GM21526 (cell line): ENCODE data around the gene SPSB1.

Experiments
- ATAC-seq: cut with Tn5 transposase; IDR thresholded peaks from one replicate; pipeline ENCODE4 v1.9.1; 2021; ENCODE audit warnings: moderate library complexity; ENCODE audit not compliant: unreplicated experiment, low FRiP score

SPSB1 gene

GRCh38 chr1:9258629-9259028 is 34.1 kb upstream of the SPSB1 start:
- no peak for ATAC-seq

- no peak for ATAC-seq
Measured at GRCh38 chr1:9260059-9260766, 32.5 kb upstream of the SPSB1 start.

- ATAC-seq = no peak
Measured at GRCh38 chr1:9261496-9261895, 31.2 kb upstream of the SPSB1 start.

GRCh38 chr1:9262096-9262986 is 30.4 kb upstream of the SPSB1 start:
- ATAC-seq = no peak

- ATAC-seq = no peak
Measured at GRCh38 chr1:9263276-9263855, 29.3 kb upstream of the SPSB1 start.

GRCh38 chr1:9263984-9264872 is 28.5 kb upstream of the SPSB1 start:
- no peak for ATAC-seq

- ATAC-seq = no peak
Measured at GRCh38 chr1:9265037-9265436, 27.7 kb upstream of the SPSB1 start.

- ATAC-seq = no peak
Measured at GRCh38 chr1:9265968-9266367, 26.7 kb upstream of the SPSB1 start.

GRCh38 chr1:9267352-9267686 is 25.4 kb upstream of the SPSB1 start:
- no peak for ATAC-seq

- ATAC-seq = no peak
Measured at GRCh38 chr1:9267827-9268581, 24.7 kb upstream of the SPSB1 start.

- ATAC-seq = no peak
Measured at GRCh38 chr1:9269078-9269501, 23.6 kb upstream of the SPSB1 start.

- ATAC-seq = no peak
Measured at GRCh38 chr1:9269721-9270120, 23.0 kb upstream of the SPSB1 start.

- ATAC-seq = no peak
Measured at GRCh38 chr1:9270290-9270883, 22.3 kb upstream of the SPSB1 start.

GRCh38 chr1:9271283-9271682 is 21.4 kb upstream of the SPSB1 start:
- no peak for ATAC-seq

GRCh38 chr1:9271861-9272595 is 20.7 kb upstream of the SPSB1 start:
- no peak for ATAC-seq

- no peak for ATAC-seq
Measured at GRCh38 chr1:9273177-9273576, 19.5 kb upstream of the SPSB1 start.

GRCh38 chr1:9275161-9275560 is 17.5 kb upstream of the SPSB1 start:
- ATAC-seq = no peak

- peak; percentile 83 for ATAC-seq
Measured at GRCh38 chr1:9275567-9276034, 17.1 kb upstream of the SPSB1 start.

- no peak for ATAC-seq
Measured at GRCh38 chr1:9278116-9278515, 14.6 kb upstream of the SPSB1 start.
